Loucy (cell line): ENCODE results near the gene EML2.

Source experiments
- H2AFZ ChIP-seq: fragments of 200-600 bp; sonication (generic); 2 replicates; pipeline ENCODE4 v1.6.0; 2016; ENCODE audit warnings: antibody characterized with exemption, mild to moderate bottlenecking, low read length, moderate library complexity
- H3F3A ChIP-seq: fragments of 200-600 bp; 2 replicates; pipeline ENCODE4 v1.6.0; 2016; ENCODE audit warnings: antibody characterized with exemption, low read depth, mild to moderate bottlenecking
- H3K27me3 ChIP-seq: fragments of 200-600 bp; sonication (generic); 2 replicates; pipeline ENCODE4 v1.6.1; 2014; ENCODE audit warnings: low read length, mild to moderate bottlenecking; ENCODE audit not compliant: insufficient read depth, poor library complexity, severe bottlenecking
- H3K36me3 ChIP-seq: fragments of 200-600 bp; sonication (generic); 2 replicates; pipeline ENCODE4 v1.6.1; 2016; ENCODE audit warnings: low read length; ENCODE audit not compliant: insufficient read depth
- H3K4me1 ChIP-seq: fragments of 200-600 bp; sonication (generic); 2 replicates; pipeline ENCODE4 v1.5.1; 2014; ENCODE audit warnings: low read length, mild to moderate bottlenecking; ENCODE audit not compliant: insufficient read depth, poor library complexity, severe bottlenecking
- H3K4me2 ChIP-seq: fragments of 200-600 bp; sonication (generic); 2 replicates; pipeline ENCODE4 v1.6.0; 2014; ENCODE audit warnings: antibody characterized with exemption, low read length, low read depth, mild to moderate bottlenecking; ENCODE audit not compliant: poor library complexity, severe bottlenecking
- H3K4me3 ChIP-seq: fragments of 200-600 bp; sonication (generic); 2 replicates; pipeline ENCODE4 v1.5.1; 2014; ENCODE audit warnings: low read length, mild to moderate bottlenecking, mixed read lengths; ENCODE audit not compliant: poor library complexity, severe bottlenecking
- H3K79me2 ChIP-seq: fragments of 200-600 bp; sonication (generic); 2 replicates; pipeline ENCODE4 v1.6.1; 2014; ENCODE audit warnings: low read length; ENCODE audit not compliant: insufficient read depth
- H3K9ac ChIP-seq: fragments of 200-600 bp; sonication (generic); 2 replicates; pipeline ENCODE4 v1.6.0; 2014; ENCODE audit warnings: mild to moderate bottlenecking, low read depth, low read length, moderate library complexity; ENCODE audit not compliant: poor library complexity, severe bottlenecking
- H3K9me2 ChIP-seq: fragments of 200-600 bp; sonication (generic); replicated peaks from 2 replicates; pipeline ENCODE4 v1.6.1; 2016; ENCODE audit warnings: low read depth, low read length, mixed read lengths
- H3K9me3 ChIP-seq: fragments of 200-600 bp; sonication (generic); 2 replicates; pipeline ENCODE4 v1.6.1; 2014; ENCODE audit warnings: mild to moderate bottlenecking, antibody characterized with exemption, low read length, low read depth; ENCODE audit not compliant: insufficient read depth
- H4K20me1 ChIP-seq: fragments of 200-600 bp; sonication (generic); 2 replicates; pipeline ENCODE4 v1.6.0; 2014; ENCODE audit warnings: antibody characterized with exemption, low read length, mild to moderate bottlenecking; ENCODE audit not compliant: insufficient read depth, poor library complexity, severe bottlenecking
- EZH2phosphoT487 ChIP-seq: fragments of 200-600 bp; IDR thresholded peaks from 2 replicates; pipeline ENCODE4 v1.6.1; 2018; ENCODE audit warnings: antibody characterized with exemption, mild to moderate bottlenecking, moderate library complexity, borderline replicate concordance
- TF ChIP-seq, protein P1 (sequence below): fragments of 200-600 bp; sonication (generic); conservative IDR thresholded peaks from 2 replicates; pipeline ENCODE4 v1.5.1; 2014; ENCODE audit warnings: mild to moderate bottlenecking, antibody characterized with exemption, low read length

Gene EML2

DNA sequence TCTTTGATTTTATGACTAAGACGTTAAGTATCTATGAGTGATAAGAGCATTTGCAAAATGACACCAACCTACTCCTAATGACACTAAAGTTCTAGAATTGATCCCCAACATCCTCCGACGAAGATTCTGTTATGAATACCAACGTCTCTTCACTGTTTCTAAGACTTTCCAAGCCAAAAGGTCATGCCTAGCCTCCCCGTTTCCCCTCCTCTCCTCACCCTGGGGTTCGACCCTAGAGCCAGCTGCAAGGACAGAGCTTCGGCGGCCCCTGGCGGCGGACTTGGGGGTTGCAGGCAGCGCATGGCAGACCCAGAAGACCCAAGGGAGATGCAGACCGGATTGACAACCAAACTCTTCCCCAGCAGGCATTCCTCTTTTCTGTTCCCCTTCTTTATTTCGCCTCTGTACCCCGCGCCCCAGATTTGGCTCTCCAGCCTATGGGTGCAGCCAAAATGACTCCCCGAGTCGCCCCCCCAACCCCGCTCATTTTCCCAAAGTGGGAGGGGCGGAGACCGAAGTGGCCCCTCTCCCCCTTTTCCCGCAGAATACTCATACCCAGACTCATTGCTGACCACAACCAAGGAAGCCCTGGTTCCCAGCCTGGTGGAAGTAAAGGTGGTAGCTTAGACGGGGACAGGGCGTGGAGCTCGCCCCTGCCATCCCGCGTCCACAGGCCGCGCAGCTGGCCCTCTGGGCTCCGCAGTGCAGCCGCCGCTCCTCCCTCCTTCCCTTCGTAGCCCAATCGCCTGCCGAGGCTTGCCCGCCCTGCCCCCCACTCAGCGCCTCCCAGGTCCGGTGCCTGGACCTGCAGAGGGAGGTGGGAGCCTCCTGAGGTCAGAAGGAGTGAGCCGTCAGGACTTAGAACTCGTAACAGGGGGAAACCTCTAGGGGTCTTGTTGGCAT lies 4.1 kb upstream of the EML2 start:
- no peaks in the 10 kb centered on the region for H3K27me3 ChIP-seq
- no peak overlapping the region for H2AFZ ChIP-seq
- no peak overlapping the region for H3K9ac ChIP-seq
- H4K20me1 ChIP-seq = no peaks in the 10 kb centered on the region
- peaks cover 6% of the 10 kb centered on the region; the same call in 1 of the 2 replicates for H3K79me2 ChIP-seq
- no peaks in the 10 kb centered on the region for H3K9me3 ChIP-seq
- no peaks in the 10 kb centered on the region for H3K9me2 ChIP-seq
- TF ChIP-seq EZH2phosphoT487 = no peak
- TF ChIP-seq, protein P1, sequence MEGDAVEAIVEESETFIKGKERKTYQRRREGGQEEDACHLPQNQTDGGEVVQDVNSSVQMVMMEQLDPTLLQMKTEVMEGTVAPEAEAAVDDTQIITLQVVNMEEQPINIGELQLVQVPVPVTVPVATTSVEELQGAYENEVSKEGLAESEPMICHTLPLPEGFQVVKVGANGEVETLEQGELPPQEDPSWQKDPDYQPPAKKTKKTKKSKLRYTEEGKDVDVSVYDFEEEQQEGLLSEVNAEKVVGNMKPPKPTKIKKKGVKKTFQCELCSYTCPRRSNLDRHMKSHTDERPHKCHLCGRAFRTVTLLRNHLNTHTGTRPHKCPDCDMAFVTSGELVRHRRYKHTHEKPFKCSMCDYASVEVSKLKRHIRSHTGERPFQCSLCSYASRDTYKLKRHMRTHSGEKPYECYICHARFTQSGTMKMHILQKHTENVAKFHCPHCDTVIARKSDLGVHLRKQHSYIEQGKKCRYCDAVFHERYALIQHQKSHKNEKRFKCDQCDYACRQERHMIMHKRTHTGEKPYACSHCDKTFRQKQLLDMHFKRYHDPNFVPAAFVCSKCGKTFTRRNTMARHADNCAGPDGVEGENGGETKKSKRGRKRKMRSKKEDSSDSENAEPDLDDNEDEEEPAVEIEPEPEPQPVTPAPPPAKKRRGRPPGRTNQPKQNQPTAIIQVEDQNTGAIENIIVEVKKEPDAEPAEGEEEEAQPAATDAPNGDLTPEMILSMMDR = peak; percentile 98
- no peaks in the 10 kb centered on the region for H3K36me3 ChIP-seq
- peaks cover 21% of the 10 kb centered on the region for H3K4me1 ChIP-seq
- H3F3A ChIP-seq = peaks cover 5% of the 10 kb centered on the region; the same call in 1 of the 2 replicates
- H3K4me3 ChIP-seq = peak overlapping the region; percentile 35
- peak overlapping the region; percentile 53 for H3K4me2 ChIP-seq

DNA sequence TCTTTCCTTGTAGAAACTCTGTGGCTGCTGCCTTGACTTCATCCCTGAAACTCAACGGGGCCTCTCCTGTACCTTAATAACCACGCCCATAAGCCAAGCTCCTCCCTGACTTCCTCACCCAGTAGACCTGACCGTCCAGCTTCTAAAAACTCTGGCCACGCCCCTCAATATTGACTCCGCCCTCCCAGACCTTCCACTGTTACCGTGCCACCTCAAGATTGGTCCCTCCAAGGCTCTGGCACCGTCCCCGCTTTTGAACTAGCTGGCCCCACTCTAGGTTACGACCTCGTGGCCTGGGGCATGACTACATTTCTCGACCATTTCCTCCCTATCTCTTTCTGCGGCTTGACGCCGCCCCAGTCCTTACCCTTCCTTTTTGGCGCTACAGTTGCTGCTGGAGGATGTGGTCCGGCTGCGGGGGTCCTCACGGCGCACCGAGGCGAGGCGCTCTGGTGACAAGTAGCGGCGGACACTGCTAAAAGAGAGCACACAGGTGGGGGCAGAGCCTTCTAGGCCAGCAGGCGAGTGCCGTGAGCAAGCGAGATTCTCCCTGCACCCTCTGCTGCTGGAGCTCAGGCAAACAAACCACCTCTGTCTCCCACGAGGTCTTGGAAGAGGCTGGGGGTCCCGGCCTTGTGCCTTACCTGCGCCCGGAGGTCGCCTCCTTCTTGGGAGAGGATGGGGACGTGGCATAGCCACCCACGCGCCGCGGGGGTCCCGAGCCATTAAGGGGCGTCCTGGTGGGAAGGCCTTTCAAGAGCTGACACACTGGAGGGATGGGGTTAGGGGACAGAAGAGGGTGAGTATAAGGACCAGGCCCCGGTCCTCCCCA lies 2.3 kb upstream of the EML2 start:
- peaks cover 19% of the 10 kb centered on the region for H3K4me1 ChIP-seq

DNA sequence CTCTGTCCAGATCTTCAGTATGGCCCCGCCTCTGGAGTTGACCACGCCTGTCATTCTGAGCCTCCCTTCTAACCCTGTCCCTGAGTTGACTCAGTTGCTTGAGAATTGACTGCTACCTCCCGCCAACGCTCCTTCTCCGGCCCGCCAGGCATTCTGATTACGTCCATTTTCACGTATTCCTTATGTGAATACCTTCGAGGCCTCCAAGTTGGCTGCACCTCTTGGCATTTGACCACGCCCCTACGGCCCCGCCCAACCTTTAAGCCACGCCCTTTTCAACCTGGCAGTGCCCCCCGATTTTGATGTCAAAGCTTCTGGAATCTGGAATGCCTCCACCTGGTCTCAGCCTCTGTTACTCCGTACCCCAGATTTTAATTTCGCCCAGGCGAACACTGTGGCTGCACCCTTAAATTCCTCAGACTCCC lies 1.7 kb upstream of the EML2 start:
- peaks cover 5% of the 10 kb centered on the region; the same call in 1 of the 2 replicates for H3F3A ChIP-seq
- H3K4me2 ChIP-seq = peak overlapping the region; percentile 84
- H3K27me3 ChIP-seq = no peaks in the 10 kb centered on the region
- H3K9me2 ChIP-seq = no peaks in the 10 kb centered on the region
- H3K4me3 ChIP-seq = peak overlapping the region; percentile 80
- H3K4me1 ChIP-seq = peaks cover 15% of the 10 kb centered on the region
- H2AFZ ChIP-seq = peak overlapping the region; percentile 85
- H3K9ac ChIP-seq = peak overlapping the region; percentile 77
- no peaks in the 10 kb centered on the region for H4K20me1 ChIP-seq
- no peak for TF ChIP-seq EZH2phosphoT487
- TF ChIP-seq, protein P1 = no peak
- no peaks in the 10 kb centered on the region for H3K36me3 ChIP-seq
- no peaks in the 10 kb centered on the region for H3K9me3 ChIP-seq
- H3K79me2 ChIP-seq = peaks cover 11% of the 10 kb centered on the region; the same call in 1 of the 2 replicates

More for the DNA sequence above, 2.3 kb upstream of the EML2 start:
- Histone ChIP-seq H3K9me2 (no peaks in the 10 kb centered on the region), H3F3A (peaks cover 5% of the 10 kb centered on the region; the same call in 1 of the 2 replicates), H3K27me3 (no peaks in the 10 kb centered on the region), H4K20me1 (no peaks in the 10 kb centered on the region), H3K36me3 (no peaks in the 10 kb centered on the region), H3K9ac (peak overlapping the region; percentile 77), H2AFZ (peak overlapping the region; percentile 85), H3K4me2 (peak overlapping the region; percentile 84), H3K79me2 (peaks cover 11% of the 10 kb centered on the region; the same call in 1 of the 2 replicates), H3K9me3 (no peaks in the 10 kb centered on the region), H3K4me3 (peak overlapping the region; percentile 80)
- TF ChIP-seq, protein P1 = no peak
- no peak for TF ChIP-seq EZH2phosphoT487
